GM19452 (cell line): ENCODE measurements around the gene SEMA3F.

Experiments
- ATAC-seq: cut with Tn5 transposase; IDR thresholded peaks from one replicate; pipeline ENCODE4 v1.9.1; 2021; ENCODE audit not compliant: unreplicated experiment

Gene SEMA3F

DNA sequence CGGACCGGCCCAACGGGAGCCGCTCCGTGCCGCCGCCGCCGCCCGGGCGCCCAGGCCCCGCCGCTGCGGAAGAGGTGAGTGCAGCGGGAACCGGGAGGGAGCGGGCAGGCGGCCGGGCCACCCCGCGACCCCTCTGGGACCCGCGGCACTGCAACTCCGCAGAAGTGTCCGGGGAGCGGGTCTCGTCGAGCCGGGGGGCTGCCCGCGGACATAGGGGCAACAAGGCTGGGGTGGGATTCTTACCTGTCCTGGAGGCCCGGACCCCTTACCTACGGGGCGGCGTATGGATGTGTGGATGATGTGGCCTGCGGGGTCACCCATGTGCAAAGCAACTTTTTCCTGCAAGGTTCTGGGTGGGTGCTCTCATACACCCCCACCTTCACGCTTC, 361 bp downstream of the SEMA3F start:
- ATAC-seq, result no peak

GRCh38 chr3:50155891-50156290, 767 bp downstream of the SEMA3F start:
- ATAC-seq, result no peak

GRCh38 chr3:50156549-50157493, 1.7 kb downstream of the SEMA3F start:
- no peak for ATAC-seq

- no peak for ATAC-seq
Observed at GRCh38 chr3:50157827-50158529, 2.9 kb downstream of the SEMA3F start.

DNA sequence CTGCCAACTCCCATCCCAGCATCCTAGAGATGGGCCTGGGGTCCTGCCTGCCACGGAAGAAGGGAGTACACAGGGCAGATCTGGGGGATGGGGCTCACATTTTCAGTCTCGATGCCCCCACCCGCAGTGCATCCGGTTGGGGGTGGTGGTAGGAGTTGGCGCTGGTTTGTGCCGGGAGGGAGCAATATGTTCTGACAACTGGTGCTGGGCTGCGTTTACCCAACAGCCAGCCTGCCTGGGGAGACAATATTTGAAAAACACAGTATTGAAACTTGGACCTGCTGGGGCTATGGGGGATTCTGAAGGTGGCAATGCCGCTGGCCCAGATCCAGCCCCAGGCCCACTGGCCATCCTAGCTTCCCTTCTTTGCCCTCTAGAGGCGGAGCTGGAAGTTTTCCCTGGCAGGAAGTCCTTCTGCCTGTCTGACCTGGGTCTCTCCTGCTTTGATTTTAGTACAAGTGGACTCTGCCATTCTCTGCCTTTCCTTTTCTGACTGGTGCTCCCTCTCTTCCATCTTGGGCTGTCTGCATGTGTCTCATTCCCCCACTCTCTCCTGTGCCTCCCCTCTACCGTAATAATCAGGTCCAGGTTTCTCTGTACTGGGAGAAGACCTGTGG, 3.5 kb downstream of the SEMA3F start:
- no peak for ATAC-seq

GRCh38 chr3:50160561-50160983, 5.4 kb downstream of the SEMA3F start:
- no peak for ATAC-seq

GRCh38 chr3:50161320-50161719, 6.2 kb downstream of the SEMA3F start:
- no peak for ATAC-seq

DNA sequence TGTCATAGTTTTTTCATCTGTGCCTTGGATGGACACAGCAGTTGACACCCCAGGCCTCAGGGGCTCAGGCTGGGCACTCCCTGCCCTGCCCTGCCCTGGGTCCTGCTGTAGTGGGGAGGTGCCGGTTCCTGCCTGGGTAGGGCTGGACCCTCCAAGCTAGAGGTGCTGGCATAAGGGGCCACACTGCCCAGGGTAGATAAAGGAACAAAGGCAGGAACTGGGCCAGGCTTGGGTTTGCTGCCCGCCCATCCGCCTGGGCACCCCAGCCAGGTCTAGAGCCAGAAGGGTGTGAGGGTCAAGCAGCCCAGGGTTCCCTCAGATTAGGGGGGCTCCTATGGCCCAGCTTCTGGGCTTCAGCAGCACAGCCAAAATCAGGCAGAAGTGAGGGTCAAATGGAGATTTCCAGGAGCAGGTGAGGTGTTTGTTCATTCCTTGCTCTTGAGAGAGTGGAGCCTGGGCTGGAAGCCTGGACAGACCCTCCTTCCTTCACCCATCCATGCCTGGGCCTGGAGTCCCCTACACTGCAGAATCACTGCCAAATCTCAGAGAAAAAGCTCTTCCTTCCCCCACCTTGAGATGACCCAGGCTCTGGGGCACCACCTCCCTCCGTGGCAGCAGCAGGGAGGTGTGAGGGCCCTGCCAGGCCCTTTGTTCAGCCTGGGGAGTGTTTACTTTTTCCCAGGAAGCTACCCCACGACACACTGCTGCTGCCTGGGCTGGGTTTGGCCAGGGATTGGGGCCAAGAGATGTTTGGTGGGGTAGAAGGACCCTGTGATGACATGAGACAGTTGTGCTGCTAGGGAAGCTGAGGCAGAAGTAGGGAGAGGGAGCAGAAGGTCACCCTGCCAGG, 7.1 kb downstream of the SEMA3F start:
- ATAC-seq, result no peak

DNA sequence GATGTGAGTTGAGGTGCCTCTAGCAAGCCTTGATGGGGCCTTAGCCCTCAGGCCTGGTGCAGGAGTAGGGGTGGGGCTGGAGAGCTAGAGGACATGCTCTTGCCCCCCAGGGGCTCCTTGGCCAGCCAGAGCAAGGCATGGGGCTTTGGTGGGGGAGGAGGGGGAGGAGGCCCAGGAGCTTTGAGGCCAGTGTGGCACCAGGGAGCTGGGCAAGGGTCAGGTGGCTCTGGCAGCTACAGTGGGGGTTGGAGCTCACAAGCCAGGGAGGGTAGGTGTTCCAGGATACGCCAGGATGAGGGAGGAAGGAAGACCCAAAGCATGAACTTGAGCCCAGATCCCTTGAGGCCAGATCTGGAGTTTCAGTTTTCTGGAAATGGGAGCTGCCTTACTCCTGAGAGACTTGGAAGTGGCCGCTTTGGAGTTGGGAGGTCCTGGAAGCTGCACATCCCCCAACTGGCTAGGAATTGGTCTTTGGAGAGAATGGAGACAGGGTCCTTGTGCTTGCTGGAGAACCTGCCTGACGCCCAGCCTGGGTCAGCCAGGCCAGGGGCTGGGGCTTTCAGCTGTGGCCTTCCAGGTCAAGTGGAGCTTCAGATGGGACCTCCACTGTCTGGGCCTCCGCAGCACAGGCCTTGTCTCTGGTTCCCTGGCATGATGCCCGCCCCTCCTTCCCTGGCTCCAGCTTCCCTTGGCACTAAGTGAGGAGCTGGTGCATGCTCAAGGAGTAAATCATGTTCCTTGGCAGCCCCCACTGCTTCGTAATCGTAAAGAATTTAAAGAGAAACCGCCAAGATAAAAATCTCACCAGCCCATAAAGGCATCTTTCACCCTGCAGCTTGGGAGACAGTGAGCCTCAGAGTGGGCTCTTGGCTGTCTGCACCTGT, 8.7 kb downstream of the SEMA3F start:
- ATAC-seq, result no peak

DNA sequence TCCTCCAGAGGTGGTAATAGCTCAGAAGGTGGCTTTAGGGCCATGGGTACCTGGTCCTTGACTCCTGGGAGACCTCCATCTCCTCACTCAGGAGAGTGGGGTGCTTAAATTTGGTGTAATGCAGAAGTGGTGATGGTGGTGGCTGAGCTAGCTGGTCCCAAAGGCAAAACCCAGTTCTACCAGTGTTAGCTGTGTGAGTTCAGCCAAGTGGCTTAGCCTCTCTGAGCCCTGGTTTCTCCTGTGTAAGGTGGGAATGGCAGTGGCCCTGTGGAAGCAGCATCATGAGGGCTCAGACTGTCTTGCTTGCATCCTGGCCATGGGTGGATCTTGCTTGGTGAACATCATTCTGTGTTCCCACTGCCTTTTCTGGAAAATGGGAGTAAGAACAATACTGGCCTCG, 9.4 kb downstream of the SEMA3F start:
- no peak for ATAC-seq

DNA sequence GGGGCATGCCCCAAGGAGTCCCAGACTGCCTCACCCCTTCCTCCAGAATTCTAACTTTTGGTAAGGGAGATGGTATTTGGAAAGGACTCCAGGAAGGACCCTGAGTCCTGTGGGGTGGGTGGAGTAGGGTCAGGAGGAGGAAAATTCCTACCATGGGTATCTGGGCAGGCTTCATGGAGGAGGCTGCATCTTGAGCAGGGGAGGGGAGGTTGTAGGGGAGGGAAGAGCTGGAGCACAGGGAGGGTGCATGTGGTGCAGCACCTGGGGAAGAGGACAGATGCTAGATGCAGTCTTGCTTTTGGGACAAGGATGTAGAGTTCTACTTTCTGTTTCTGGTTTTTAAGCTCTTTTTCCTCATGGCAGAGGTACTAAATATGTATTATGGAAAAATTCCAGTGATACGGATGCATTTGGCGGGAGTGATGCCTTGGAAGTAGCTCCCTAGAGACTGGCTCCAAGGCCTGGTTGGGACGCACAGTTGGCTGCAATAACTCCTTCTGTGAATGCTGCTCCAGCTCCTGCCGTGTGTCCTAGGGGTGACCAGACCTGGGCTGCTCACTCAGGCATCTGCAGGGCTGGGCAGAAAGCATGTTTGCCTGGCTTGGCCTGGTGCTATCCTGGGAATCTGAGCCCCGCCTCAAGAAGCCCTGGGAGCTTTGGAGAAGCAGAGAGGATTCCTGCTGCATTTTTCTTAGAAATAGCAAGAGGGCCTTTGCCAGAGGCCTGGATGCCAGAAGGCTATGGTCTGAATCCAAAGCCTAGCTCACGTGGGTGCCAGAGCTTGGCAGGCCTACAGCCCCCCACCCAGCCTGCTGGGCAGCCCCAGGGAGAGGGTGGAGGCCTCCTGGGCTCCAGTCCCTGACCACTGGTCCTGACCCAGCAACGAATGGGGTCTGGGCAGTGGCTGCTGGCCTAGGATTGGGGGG, 10.1 kb downstream of the SEMA3F start:
- ATAC-seq, result no peak

DNA sequence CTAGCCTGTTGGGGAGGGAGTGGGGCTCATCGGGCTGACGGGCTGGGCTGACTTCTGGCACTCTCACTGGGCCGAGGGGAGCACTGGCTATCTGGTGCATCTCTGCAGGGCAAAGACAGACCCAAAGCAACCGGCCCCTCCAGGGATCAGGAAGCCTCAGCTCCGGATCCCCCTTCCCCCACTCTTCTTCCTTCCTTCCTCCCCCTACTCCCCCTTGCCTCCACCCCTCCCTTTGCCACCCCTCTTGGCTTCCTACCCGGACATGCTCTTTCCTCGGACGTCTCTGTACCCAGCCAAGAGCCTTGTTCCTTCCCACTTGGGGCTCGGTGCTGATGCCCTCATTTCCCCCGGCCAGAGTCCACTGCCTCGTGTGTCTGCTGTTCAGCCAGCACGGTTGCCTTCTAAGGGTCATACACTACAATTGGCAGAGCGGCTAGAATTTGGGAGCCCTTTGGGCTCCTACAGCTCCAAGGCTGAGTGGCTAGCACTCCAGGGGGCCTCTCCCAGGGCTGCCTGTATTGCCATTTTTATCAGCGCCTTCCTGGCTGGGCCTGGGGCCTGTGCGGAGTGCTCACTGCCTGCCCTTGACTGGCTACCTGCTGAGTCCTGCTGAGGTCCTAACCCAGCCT, 10.9 kb downstream of the SEMA3F start:
- ATAC-seq, result no peak

GRCh38 chr3:50166620-50167019, 11.5 kb downstream of the SEMA3F start:
- no peak for ATAC-seq

- ATAC-seq, result no peak
Observed at GRCh38 chr3:50167069-50167840, 12.1 kb downstream of the SEMA3F start.

DNA sequence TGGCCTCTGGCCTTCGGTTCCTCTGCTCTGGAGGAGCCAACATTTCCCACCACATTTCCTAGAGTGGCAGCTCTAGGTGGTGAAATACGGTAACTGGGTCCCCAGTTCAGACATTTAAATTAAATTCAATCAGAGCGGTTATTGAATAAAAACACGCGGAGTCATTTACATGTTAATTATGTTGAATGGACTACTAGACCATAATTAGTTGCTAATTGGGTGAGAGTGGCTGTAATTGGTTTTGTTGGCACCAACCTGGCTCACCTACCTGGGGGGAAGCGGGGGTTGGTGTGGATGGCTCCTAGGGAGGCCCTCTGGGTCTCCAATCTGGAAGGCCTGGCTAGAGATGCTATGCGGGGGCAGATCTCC, 12.7 kb downstream of the SEMA3F start:
- ATAC-seq, result no peak

DNA sequence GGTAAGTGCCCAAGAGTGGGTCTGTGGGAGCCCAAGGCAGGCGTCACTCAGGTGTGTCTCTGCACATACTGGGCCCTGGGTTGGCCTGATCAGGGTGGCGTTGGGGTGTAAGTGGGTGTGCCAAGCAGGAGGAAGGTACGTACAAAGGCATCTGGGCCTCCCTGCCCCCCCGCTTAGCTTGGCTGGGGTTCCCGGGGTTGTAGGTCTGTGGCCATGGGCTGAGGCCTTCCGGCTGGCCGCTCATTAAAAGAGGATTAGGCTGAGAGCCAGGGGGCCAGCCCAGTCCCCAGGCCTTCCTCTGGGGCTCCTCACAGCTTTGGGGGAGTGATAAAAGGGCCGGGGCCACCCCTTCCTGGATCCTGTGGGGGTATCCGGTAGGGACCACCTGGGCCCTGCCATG, 13.3 kb downstream of the SEMA3F start:
- no peak for ATAC-seq

- no peak for ATAC-seq
Observed at GRCh38 chr3:50168791-50169190, 13.7 kb downstream of the SEMA3F start.
